Measurements from ENCODE around the gene CIBAR2. TPM values are rescaled to one million over a fixed set of nuclear protein-coding genes. Genes with fewer than 3 reads are reported as not detected.

The CIBAR2 gene
- total and polyA plus RNA-seq, 9 of the 15 experiments (the other 6 are each of a cell fraction or from before 2014, with no cell fraction given), result not detected

GRCh38 chr16:85072076-85072860 lies 40.0 kb downstream of the CIBAR2 start:
- ChIA-PET POLR2A (interaction anchor here (0.6 to 1.4 kb wide), 5 partner anchors 13 to 602 kb away, joined by 3 to 5 read pairs (median 3); no protein-coding TSS in a partner anchor), CTCF (ENCODE audit: low intra/inter-chr PET ratio) (no interaction called here)
- no peaks in the 10 kb centered on the region; the same call in 1 of the 2 replicates for H4K20me1 ChIP-seq (replicated peaks; ENCODE audit: control insufficient read depth, insufficient read depth, low read length)
- no peaks in the 10 kb centered on the region for H3K9me1 ChIP-seq (ENCODE audit: control insufficient read depth, insufficient read depth, low read length)
- in situ Hi-C loops (cut with MboI) (no loop called here), intact Hi-C loops (cut with micrococcal nuclease) (no loop called here)
- no peak for FAIRE-seq
- no peak overlapping the region for H3K4me3 ChIP-seq
- H3K27ac ChIP-seq (ENCODE audit: extremely low read depth, low read depth, low read length), result no peak overlapping the region
- no peak overlapping the region for H3K4me2 ChIP-seq (ENCODE audit: insufficient read depth, low read length)
- H3K4me1 ChIP-seq (replicated peaks in 1 of 2; ENCODE audit: control insufficient read depth in 2 of 2, insufficient read depth in 2 of 2, low read length in 2 of 2), result peaks cover 0 to 15% of the 10 kb centered on the region in 2 experiments; a peak in 2 of 5 replicates
- BruUV-seq (replicated peaks), result no TSS peak
- ATAC-seq, result no peak
- DNase-seq (ENCODE audit: extremely low read depth in 1 of 4, low spot score in 3 of 4), result no peak
- peaks cover 57% of the 10 kb centered on the region; the same call in 2 of the 3 replicates for H3K36me3 ChIP-seq (ENCODE audit: control insufficient read depth, insufficient read depth, low read length)
- TF ChIP-seq NBN (IDR thresholded peaks at IDR 0.05; ENCODE audit: low read depth), result no peak
- no peak for TF ChIP-seq ZNF512 (tag; IDR thresholded peaks at IDR 0.05)
- TF ChIP-seq CREBBP (IDR thresholded peaks at IDR 0.05; ENCODE audit: low read depth, low read length), result no peak
- no peak for TF ChIP-seq XRCC4 (IDR thresholded peaks at IDR 0.05; ENCODE audit: extremely low read depth, insufficient read depth, insufficient read length)
- TF ChIP-seq FUS (optimal IDR thresholded peaks at IDR 0.05; ENCODE audit: low read depth, low read length), result no peak
- TF ChIP-seq DLX4 (CRISPR knock-in tag; IDR thresholded peaks at IDR 0.05), result no peak
- no peaks in the 10 kb centered on the region for H3K79me2 ChIP-seq (ENCODE audit: control insufficient read depth, insufficient read depth, low read length)
- no peak overlapping the region for H2AFZ ChIP-seq (ENCODE audit: low read depth, low read length)
- 69% methylated on average over 8 of the region's 8 CpGs for WGBS (ENCODE audit: insufficient coverage, low coverage, missing lambda C conversion rate)
- no peak overlapping the region for H3K9ac ChIP-seq (ENCODE audit: insufficient read depth in 1 of 2, low read depth in 2 of 2, low read length in 2 of 2)
- no peaks in the 10 kb centered on the region for H3K27me3 ChIP-seq (ENCODE audit: control insufficient read depth in 2 of 2, insufficient read depth in 2 of 2, low read length in 2 of 2)
- no peaks in the 10 kb centered on the region for H3K9me3 ChIP-seq (replicated peaks; ENCODE audit: control insufficient read depth, insufficient read depth, low read depth, low read length)

Measured in K562 (cell line).